Cerebellar cortex (tissue), 1 donor: Measurements from ENCODE around the gene CAT.

Experiments used
- DNase-seq: peaks from one replicate; pipeline ENCODE4 v3.0.0-alpha.2; 2015; ENCODE audit warnings: low spot score

The CAT gene

DNA sequence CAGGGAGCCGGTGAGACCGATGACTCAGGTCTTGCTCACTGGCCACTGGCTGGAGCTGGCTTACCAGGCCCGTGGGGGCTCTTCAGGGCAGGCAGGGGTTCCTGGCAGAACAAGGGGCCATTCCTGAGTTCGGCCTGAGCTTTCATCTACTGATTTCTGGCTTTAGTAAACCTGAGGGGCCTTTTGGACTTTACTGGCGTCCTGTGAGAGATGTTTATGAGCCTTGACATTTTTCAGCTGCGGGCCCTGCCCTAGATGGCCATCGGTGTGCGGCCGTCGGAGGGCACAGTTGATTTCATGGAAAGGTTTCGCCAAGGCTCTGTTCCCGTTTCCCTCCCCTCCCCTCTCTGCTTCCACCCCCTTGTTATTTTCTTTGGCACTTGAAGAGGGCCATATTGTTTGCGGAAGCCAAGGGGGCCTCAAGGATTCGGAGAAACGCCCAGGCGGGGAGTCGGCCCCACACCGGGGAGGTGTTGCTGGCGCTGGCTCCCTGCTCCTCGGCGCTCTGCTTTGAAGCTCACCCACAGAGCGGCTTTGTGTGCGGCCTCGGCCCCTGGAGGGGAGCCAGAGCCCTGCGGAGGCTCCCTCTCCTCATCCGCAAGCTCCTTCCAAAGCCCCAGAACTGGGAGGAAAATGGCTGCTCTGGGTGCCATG is 57.1 kb downstream of the CAT start:
- no peak for DNase-seq

DNA sequence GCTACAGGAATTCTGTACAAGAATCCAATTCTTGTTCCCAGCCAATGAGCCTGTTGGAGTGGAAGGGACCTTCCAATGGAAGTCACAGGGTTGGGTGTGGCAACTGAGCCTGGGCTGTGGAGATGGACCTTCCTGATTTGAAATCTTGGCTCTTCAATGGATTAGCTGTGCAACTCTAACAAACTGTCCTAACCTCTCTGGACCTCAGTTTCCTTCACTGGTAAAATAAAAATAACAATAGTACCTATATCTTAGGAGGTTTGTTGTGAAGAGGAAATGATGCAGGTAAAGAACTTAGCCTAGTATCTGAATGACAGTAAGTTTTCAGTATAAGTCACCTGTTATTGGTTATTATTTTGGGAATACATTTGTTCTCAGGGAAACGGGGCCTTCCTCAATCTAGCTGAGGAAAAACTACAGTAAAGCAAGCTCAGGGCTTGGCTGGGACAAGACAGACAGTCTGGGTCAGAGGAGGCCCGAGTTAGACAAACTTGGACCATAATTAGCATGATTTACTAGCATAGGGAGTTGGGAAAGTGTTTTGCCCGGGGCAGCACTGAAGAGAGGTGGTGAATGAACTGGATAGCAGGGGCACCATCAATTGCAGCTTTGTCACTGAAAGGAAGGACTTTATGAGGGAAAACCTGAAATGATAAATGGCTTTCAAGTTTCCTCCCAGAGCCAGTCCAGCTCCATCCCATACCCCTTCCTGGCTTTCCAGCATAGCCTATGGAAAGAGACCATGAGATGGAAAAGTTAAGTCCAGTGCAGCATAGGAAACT is 61.2 kb downstream of the CAT start:
- DNase-seq = no peak

DNA sequence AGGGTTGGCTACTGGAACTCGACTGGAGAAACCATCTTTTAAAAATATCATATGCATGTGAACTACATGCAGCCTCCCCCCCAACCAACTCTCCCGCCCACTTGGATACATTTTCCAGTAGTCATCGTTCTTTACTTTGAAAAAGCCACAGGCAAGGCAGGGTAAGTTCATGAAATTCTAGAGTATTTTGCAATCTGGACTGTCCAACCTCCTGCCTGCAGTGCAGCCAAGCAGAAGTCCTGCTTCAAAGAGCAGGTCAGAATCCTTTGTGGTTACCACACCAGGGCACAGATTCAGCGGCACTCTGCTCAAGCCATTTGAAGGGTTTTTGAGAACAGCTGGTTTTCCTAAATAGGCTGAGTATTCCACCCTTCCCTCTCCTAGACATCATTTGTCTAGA is 62.8 kb downstream of the CAT start:
- DNase-seq = no peak

DNA sequence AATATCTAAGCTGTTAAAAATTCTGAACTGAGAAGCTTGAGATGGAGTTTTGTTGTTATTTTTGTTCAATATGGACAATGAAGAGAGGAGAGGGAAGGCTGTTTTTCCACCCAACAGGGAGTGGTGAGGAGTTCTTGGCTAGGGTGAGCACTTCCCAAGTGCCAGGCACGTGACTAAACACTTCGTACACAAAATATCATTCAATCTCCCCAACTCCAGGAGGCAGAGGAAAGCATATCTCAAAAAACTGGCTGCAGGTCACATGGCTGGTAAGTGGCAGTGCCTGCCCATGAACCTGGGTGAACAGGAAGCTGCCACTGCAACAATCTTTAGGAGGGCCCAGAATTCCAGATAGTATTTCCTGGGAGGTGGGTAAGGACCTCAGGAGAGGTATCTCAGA is 63.2 kb downstream of the CAT start:
- DNase-seq = no peak

DNA sequence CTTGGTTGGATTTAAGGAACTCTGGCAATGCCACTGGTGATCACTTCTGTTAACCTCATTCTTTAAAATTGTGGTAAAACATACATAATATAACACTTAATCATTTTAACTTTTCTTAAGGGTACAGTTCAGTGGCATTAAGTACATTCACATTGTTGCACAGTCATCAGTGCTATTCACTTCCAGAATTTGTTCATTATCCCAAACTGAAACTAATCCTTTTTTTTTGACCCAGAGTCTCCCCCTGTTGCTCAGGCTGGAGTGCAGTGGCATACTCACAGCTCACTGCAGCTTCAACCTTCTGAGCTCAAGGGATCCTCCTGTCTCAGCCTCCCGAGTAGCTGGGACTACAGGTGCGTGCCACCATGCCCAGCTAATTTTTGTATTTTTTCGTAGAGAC is 64.2 kb downstream of the CAT start:
- no peak for DNase-seq

DNA sequence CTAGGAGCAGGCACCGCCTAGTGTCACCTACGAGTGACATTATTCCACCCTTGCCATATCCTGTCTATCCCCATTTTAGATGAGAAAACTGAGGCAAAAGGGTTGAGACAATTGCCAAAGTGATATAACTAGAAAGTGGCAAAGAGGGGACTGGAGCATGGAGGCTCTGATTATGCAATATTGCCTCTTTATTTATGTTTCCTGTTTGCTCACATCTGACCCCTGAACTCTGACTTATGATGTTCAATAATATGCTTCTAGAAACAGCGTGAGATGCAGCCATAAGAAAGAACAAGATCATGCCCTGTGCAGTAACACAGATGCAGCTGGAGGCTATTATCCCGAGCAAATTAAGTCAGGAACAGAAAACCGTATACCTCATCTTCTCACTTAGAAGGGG is 67.1 kb downstream of the CAT start:
- no peak for DNase-seq

DNA sequence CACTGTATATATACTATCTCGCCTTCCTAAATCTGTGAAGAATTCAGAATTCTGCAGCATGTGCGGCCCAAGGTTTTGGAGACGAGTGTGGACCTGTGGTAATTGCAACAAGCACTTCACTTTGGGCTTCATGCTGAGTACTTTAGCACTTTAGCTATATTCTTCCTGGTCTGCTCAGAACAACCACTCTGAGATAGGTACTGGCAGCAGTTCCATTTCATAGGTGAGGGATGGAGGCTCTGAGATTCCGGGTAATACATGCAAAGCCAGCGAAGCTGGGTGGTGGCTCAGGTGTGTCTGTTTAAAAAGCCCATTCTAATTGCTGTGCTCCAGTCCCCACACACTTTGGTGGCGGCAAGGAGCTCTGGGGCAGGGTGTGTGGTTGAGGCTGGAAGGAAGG is 68.4 kb downstream of the CAT start:
- no peak for DNase-seq

DNA sequence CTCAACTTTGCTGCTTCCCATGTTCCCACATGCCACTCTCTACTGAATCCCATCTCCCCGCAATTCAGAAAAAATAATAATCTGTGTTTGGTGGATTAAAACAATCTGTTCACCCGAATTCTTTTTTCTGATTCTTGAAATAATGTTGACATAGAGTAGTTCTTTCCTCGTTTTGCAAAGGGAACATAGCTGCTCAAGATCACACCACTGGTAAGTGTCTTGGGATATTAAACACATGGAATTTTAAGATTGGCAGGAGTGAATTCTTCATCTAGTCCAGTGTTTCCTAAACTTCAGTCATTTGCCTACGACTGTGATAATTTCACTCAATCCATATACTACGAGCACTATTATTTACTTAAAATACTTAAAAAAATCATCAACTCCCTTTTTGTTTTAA is 68.9 kb downstream of the CAT start:
- no peak for DNase-seq

DNA sequence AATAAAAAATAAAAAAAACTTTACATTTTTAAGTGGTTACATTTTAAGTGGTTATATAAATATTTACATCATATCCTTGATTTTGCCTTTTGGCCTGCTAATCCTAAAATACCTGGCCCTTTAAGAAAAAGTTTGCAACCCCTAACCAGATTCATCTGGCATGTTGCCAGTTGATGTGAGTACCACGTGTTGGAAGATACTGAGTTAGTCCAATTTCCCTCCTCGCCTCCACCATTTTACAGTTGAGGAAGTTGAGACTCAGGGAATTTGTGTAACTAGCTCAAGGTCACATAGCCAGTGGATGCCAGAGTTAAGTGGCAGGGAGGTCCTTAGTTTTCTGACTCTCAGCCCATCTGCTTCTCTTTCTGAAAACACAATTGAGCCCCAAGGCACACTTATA is 69.8 kb downstream of the CAT start:
- no peak for DNase-seq

DNA sequence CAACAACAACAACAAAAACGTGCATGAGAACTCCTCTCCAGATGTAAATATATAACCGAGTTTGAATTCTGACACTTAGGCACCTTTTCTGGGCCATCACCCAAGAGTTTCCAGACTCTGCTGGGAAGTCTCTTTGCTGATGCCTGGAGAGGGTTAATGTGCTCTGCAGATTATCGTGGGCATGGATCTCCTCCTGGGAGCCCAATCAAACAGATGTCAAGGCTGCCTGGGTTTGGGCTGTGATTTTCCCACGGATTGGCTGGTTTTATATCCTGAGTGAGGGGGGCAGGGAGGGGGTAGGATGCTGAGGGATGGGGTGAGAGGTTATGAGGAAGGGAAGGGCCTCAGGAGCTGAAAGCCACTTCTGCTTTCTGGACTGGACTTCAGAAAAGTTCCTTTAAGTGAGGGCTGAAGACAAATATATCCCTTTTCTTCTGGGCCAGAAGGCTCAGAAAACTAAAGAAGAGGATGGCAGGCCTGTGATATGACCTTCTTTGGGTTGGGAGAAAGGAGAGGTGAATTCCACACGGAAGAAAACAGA is 70.7 kb downstream of the CAT start:
- no peak for DNase-seq

DNA sequence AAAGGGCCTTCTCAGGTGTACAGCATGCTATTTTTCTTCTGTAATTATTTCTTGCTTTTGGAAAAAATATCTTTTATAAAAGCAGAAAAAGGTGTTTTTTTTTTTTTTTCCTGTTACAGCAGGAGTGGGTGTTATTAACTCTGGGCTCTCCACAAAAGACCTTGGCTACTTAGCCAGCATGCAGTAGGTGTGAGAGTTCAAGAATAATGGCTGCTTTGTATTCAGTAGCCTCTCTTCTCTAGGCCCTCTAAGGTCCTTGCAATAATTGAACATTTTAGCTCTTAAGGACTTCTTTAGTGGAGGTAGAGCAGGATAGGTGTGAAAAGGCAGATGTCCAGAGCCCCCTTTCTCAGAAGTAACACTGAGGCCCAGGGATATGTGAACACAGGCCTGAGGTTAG is 71.5 kb downstream of the CAT start:
- no peak for DNase-seq

DNA sequence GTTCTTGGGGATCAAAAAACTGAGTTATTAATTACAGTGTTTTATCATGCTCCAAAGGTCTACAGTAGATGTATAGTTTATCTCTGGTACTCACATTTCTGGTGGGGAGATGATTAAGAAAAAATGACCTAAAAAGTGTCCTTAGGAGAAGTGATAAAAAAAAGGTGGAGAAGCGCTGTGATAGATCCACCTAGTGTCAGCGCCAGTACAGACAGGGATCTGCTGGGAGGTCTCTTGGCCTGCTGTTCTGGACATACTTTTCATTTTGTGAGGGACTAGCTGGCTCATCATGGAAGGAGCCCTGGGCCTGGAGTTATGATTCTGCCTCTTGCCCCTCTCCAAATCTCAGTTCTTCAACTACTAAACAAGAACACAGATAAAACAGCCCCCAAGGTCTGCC is 71.9 kb downstream of the CAT start:
- DNase-seq = no peak

DNA sequence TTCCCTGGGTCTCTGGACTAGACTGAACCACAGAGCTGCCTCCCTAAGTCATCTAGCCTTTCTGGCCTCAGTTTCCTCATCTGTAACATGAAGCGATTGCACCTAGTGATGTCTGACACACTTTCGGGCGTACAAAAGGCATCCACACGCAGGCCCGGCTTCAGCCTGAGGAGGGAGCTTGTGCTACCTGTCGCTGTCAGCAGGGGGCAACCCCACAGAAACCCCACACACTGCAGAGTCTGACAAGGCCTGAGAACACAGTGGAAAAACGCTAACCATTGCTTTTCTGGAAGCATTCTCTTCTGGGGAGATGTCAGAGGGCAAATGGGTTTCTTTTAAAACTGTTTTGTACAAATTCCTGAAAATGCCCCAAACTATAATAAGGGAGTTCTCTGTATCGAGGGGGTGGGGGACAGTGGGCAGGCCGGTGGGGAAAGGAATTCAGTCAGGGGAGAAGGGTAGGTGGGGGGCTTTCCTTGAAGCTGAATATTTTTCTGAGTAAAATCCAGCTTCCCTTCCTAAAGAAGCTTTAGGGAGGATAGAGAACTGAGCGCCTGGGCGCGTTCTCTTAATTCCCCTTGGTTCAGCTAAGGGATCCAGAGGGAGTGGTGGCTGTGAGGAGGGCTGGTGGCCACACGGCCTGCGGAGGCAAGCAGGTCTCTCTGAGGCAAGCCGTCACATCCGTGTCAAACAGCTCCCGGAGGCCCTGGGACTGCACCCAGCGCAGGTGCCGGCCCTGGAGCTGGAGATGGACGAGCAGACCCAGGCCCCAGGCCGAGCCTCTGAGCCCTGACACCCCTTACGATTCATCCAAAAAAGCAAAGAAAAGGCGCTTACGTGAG is 74.3 kb downstream of the CAT start:
- DNase-seq = peak; percentile 33

DNA sequence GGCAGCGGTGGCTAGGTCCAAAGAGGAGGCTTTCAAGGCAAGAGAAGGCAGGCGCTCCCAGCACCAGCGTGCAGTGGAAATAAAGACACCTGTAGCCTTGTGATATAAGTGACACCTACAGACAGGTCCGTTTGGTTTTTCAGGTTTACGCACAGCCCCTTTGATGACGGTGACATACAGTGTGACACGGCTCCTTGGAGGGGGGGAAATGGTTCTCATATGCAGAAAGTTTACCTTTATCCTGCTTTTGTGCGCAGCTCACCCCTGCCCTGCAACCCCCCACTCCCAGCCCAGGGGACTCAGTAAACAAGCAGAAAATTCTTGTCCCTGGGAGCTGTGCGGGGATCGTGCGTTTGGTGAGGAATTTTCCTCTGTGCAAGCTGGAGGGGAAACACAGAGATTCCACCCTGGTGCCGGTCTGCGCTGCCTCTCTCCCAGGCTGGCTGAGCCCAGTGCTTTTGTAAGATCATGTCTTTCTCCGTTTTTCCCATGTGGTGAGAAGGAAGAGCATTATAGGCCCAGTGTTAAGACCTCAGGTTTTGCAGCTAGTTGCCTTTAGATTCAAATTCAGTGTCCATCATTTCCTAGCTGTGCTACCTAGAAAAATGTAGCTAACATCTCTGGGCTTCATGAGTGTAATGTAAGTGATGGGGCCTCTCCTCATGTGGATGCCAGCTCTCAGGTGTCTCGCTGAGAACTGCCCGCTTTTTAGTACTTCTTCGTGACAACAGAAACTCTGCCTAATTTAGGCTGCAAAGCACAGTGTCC is 75.1 kb downstream of the CAT start, which contains the start of gene ELF5:
ELF5 (minus strand) TSS at position 113 of the 768 bp plus-strand sequence. CDS start 8,045 bp downstream, outside the sequence.
- no peak for DNase-seq

DNA sequence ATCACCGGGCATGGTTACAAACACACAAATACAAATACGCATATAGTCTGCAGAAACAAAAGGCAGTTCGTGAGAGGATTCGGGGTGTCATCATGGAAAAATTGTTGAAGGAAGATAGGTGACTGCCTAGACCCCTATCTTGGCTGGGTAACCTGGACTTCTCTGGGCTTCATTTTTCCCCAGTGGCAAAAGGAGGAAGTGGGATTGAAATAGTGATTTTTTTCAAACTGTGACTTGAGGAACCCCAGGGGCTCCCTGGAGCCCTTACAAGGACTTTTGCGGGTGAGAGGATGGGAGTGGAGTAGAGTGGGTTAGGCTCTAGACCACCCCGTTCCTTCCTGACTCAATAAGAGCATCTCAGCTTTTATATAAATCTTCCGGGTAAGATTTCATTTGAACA is 75.9 kb downstream of the CAT start:
- no peak for DNase-seq

DNA sequence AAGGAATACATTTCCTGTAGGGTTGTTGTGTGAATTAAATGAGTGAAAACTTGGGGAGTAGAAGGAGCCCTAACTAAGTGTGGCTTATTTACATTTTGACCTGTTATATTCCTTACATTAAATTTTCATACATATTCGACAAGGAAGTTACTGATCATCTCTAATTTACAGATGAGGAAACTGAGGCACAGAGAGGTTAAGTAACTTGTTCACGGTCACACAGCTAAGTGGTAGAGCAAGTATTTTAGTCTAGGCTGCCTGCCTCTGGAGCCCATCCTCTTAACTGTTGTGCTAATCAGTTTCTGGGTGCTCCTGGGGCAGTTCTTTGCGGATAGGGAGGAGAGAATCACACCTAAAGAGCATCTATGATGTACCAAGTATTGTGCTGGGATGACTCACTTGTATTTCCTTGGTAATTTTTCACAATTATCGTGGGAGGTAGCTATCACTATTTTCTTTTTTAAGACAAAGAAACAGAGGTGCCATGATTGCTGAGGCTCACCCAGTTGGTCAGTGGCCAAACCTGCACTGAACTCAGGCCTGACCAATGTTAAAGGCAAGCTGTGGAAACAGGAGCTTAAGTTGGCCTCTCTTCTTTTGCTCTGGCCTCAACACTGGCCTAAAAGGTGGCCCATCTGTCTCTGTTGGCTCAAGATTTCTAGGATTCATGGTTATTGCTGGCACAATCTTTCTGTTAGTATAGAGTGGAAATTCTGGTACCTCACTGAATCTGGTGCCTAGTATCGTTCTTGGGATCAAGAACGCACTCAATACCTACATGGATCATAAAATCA is 77.7 kb downstream of the CAT start:
- DNase-seq = peak; percentile 70

DNA sequence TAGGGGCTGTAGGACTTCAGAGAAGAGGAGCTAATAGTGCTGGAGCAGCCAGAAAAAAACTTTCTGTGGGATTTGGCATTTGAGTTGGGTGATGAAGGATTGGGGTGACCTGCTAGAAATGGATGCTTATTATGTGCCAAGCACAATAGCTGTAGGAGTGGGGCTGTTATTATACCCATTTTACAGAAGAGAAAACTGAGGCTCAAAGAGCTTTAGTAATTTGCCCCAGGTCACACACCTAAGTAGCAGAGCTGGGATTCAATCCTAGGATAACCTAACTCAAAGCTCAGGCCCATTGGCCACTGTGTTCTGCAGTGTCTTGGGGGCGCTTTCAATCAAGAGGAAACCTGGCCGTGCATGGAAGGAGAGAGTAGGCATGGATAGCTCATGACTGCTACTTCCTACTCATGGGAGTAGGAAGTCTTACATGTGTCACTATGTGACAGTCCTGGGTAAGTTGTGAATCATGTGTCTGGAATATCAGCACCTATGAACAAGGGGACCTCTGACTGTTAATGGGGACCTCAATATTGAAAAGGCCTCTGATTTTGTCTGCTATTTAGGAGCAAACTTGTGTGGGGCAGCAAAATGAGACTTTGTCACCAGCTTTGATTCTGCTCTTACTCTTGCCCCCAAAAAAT is 81.0 kb downstream of the CAT start:
- DNase-seq = no peak

DNA sequence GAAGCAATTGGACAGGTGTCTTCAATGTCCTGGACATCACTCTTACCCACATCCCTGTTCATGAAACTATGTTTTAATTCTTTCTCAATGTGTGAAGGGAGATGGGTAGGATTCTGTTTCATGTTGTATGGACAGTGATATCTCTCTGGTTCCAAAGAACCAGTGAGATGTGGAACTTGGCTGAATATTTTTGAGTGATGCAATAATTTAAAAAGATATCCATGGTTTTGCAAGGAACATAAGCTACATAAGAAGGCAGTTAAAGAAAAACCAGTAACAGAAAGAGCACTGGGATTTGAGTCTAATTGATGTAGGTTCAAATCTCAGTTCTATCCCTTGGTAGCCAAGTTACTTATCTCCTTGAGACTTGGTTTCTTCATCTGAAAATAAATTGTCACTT is 82.5 kb downstream of the CAT start:
- DNase-seq = no peak
